ENCODE data around the gene ANKRD44.

ANKRD44 gene

DNA sequence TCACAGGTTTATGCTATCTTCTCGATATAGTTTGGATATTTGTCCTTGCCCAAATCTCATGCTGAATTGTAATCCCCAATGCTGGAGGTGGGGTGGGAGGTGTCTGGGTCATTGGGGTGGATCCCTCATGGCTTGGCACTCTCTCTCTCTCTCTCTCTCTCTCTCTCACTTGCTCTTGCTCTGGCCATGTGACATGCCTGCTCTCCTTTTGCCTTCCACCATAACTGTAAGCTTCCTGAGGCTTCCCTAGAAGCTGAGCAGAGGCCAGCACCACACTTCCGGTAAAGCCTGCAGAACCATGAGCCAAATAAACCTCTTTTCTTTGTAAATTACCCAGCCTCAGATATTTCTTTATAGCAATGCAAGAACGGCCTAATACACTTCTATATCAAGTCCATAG is 342.8 kb downstream of the ANKRD44 start:
- DNase-seq (ENCODE audit: extremely low read depth in 1 of 2, low read depth in 1 of 2), result no peak

DNA sequence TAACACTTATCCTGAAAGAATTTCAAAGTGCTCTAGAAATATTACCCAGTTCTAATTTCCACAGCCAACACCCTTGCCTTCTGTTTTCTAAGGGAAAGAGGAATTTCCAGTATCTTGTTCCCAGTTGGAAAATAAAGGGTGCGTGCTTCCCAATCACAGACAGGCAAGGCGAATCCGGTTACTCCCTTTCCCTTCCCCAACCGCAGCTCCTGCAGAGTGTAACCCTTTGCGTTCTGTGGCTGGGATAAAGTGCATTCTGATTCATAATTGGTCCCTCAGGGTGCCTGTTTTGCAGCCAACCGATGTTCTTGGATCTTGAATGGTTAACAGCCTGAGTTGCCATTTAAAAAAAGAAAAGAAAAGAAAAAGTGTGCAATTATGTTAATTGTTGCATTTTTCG is 343.5 kb downstream of the ANKRD44 start:
- DNase-seq (ENCODE audit: extremely low read depth in 1 of 2, low read depth in 1 of 2), result no peak

DNA sequence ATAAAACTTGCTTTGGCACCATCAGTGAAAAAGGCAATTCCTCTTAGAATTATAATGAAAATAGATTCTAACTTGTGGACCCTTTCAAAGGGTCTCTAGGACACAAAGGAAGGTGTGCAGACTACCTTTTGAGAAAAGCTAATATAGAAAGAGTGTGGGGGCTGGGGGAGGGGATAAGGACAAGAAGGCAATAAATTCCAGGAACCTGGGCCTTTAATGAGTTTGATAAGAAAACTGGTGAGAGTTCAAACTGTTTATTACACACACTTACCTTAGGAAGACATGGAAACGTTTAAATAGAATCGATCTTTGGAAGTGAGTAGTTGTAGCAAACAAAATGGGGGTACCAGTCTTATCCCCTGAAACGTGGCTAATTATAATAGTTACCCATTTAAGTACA is 344.5 kb downstream of the ANKRD44 start:
- DNase-seq (ENCODE audit: extremely low read depth in 1 of 2, low read depth in 1 of 2), result no peak

DNA sequence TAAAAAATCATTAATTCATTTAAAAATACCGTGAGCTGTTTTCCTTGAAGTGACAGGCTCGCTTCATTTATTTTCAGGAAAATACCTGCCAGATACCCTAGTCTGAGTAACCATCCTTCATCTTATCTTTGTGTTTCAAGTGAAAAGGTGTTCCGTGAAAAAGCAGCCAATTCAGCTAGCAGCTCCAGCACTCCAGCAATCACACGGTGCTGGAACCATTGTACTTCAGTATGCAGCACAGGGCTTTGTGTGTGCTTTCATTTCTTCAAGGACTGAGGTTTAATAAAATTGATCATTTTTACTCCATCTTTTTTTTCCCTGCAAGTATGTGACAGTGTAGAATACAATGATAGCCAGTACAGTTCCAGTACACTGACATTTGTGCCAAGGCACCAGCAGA is 344.9 kb downstream of the ANKRD44 start:
- DNase-seq (ENCODE audit: extremely low read depth in 1 of 2, low read depth in 1 of 2), result no peak

DNA sequence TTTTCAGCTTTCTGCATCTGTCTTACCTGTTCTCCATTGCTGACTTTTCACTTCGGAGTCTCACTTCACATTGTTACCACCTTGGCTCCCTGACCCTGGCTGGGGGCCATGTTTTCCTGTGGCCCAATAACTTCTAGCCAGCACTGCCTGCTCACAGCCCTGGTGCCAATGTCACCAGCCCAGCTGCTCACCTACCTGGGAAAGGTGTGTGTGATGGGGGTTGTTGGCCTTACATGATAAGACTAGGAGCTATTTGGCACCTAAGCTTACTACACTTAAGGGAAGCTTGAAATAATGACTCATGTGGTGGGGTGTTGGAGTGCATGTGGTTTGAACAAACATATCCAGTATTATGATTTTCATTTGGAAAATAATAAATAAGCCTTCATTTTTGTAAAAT is 346.6 kb downstream of the ANKRD44 start:
- DNase-seq (ENCODE audit: extremely low read depth in 1 of 2, low read depth in 1 of 2), result no peak

DNA sequence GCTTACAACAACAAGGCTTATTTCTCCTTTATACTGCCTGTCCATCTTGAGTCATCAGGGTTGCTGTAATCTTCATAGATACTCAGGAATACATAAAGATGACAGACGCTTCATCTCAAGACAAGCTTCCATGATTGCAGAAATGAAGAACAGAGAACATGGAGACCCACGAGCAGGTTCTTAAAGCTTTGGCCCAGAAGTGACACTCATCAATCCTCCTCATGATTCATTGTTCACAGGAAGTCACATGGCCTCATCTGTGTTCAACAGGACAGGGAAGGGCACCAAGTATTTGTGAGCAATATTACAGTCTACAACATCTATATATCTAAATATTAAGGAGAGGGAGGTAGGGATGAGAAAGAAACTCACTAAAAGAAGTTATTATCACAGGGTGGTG is 347.5 kb downstream of the ANKRD44 start:
- no peak for DNase-seq (ENCODE audit: extremely low read depth in 1 of 2, low read depth in 1 of 2)

DNA sequence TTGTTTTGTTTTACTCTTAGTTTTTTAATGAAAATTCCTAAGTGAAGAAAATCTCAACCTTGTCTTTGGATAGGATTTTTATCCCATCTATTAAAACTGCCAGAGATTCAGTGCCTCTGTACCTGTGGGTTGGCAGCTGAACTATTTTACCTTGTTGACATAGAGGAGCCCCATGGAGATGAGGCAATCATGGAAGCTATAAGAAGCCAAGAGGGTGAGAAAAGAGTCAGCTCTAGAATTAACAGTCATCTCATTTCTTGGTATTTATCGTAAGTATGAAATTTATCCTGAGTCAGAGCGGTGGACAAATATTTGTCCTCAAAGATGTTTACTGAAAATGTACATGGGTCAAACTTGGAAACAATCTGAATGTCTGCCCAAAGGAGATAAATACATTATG is 348.3 kb downstream of the ANKRD44 start:
- no peak for DNase-seq (ENCODE audit: extremely low read depth in 1 of 2, low read depth in 1 of 2)

DNA sequence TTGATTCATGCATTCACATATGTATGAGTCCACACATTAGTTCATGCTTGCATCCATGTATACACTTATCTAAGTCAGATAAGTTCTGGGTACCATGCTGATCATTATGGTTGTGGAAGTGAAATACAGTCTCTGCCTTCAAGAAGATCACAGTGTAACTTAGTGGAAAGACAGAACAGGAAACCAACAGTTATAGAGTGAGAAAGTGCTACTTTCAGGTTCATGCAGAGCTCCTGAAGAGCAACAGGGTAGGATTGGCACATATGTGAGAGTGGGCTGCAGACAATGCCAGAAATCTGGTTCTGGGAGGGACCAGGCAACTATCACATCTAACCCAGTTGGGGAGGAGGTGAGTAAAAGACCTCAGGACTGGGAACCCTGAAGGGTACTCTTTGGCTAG is 348.7 kb downstream of the ANKRD44 start:
- no peak for DNase-seq (ENCODE audit: extremely low read depth in 1 of 2, low read depth in 1 of 2)

DNA sequence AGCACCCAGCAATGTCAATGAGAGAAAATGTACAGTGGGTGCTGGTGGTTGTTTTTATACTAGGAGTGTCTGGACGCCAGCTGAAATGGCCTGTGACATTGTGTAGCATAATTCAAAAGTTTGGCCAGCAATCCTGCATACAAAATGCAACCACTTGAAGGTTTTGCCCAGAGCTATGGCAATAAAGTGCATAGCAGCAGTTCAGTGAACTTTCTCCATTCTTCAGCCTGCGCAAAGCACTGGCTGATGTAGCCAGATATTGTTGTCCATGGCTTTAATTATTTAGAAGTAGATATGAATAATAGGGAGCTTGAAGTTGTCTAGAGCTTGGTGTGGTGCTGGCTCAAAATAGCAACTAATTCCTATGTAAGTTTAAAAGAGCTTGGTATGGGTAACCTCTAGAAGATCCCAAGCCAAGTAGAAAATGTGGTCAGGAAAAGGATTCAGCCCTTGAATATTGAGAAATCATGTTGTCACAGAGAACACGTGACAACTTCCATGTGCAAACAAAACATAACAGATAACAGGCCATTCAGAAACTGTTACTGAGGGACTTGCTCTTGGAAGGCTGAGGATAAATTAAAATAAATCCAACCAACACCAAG is 350.7 kb downstream of the ANKRD44 start:
- no peak for DNase-seq (ENCODE audit: extremely low read depth in 1 of 2, low read depth in 1 of 2)

DNA sequence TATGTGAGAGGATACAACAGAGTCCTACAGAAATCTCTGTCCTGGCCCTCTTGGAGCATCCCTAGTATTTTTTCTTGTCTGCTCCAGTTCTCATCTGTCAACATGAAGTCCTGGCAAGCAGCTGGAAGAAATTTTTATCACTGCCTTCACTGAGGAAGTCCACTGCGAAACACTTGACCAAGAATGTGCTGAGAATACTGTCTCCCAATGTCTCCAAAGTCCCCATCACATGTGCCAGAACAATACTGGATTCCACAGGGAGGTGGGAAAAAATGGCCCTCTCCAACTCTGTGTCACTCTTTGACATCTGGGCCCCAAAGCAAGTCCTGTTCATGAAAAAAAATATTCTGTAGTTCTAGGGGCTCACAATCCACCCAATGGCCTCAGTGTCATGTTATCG is 351.3 kb downstream of the ANKRD44 start:
- DNase-seq (ENCODE audit: extremely low read depth in 1 of 2, low read depth in 1 of 2), result no peak

DNA sequence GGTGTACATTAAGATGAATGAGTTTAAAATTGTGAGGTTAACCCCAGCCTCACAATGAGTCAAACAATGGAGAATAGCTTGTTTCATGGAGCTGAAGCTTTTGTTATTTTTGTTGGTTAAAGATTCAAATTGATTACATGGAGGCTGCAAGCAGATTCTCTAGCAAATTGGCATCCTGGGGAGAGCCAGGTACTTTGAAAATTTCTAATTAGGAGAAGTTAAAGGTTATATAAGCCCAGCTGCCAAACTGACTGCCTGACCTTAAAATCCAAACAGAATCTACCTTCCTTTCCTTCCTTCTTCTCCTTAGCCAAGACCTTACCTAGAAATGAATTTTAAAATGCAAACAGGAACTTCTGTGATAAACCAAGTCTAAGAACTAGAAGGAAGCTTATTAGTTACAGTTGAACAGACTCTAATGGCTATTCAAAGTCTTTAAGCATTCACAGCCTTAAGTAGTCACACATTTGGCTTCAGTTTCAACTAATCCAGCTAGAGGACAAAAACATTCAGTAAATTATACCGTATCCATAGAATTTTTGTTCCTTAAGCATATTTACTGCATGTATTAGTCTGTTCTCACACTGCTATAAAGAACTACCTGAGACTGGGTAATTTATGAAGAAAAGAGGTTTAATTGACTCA is 352.6 kb downstream of the ANKRD44 start:
- no peak for DNase-seq (ENCODE audit: extremely low read depth in 1 of 2, low read depth in 1 of 2)

DNA sequence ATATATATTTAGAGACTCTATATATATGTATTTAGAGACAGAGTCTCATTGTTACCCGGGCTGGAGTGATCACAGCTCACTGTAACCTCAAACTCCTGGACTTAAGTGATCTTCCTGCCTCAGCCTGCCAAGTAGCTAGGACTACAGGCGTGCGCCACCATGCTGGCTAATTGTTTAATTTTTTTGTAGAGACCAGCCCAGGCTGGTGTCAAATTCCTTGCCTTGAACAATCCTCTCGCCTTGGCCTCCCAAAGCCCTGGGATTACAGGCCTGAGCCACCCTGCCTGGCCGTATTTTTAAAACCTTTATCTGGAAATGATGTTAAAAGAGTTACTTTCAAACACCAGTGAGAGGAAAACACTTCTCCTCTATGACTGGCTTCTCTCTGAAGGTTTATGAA is 353.1 kb downstream of the ANKRD44 start:
- no peak for DNase-seq (ENCODE audit: extremely low read depth in 1 of 2, low read depth in 1 of 2)

DNA sequence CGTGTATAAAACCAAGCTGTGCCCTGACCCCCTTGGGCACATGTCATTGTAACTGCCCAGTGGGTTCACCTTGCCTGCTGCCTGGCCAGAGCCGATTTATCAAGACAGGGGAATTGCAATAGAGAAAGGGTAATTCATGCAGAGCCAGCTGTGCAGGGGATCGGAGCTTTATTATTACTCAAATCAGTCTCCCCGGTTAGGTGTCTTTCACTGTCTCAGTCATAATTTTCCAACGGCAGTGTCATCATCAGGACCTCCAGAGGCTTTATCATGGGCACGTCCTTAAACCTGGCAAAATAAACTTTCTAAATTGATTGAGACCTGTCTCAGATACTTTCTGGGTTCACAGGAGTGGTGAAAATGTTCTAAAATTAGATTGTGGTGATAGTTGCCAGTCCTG is 354.5 kb downstream of the ANKRD44 start:
- no peak for DNase-seq (ENCODE audit: extremely low read depth in 1 of 2, low read depth in 1 of 2)

DNA sequence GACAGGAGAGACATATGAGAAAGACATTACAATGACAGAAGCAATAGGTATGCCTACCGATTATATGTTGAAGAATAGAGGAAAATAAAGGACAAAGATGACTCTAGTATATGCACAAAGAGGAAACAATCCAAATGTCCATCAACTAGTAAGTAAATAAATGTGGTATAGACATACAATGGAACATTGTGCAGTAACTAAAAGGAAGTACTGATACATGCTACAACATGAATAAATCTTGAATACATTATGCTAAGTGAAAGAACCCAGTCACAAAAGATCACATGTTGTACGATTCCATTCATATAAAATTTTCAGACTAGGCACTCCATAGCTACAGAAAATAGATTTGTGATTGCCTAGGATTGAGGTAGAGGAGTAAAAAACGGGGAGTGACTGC is 355.5 kb downstream of the ANKRD44 start:
- DNase-seq (ENCODE audit: extremely low read depth in 1 of 2, low read depth in 1 of 2), result no peak

DNA sequence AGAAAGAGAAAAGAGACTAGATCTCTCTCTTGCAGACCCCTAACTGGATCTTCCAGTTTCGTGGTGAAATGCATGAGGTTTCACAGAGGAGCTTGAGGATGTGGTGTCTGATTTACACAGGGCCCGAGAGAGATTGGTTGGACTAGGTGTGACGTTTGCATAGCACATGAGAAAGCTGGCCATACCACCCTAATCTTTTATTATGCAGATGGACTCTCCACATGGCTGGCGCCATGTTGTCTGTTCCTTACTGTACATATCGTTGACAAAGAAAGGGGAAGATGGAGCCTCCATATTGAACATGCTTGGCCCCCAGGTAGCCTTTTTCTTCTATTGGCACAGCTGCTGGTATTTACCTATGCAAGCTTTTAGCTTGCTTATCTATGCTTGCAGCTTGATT is 356.6 kb downstream of the ANKRD44 start:
- no peak for DNase-seq (ENCODE audit: extremely low read depth in 1 of 2, low read depth in 1 of 2)

DNA sequence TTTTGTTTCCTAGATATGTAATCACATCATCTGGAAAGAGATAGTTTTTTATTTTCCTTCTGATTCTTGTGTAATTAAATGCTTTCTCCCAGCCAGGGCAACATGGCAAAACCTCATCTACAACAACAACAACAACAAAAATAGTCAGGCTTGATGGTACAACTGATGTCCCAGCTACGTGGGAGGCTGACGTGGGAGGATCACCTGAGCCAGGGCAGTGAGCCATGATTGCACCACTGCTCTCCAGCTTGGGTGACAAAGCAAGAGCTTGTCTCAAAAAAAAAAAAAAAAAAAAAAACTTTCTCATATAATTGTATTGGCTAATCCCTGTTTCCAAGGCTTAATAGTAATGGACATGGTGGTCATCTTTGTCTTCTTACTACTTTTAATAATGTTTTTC is 357.6 kb downstream of the ANKRD44 start:
- no peak for DNase-seq (ENCODE audit: extremely low read depth in 1 of 2, low read depth in 1 of 2)

DNA sequence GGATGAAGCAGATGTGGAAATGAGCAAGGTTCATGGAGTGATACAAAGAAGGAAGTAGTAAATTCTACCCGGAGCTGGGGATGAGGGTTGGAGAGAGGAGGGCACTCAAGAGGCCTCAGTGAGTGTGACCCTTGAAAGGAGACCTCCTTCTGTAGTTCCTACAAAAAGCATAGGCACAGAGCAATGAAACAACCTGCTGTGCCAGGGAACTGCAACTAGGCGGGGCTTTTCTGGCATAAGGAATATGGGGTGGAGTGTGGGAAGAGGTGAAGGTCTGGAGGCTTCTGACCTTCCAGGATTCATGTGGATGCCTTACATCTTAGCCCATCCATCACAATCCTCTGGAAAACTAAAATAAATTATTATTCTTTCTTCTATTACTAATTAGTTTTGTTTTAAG is 358.6 kb downstream of the ANKRD44 start:
- no peak for DNase-seq (ENCODE audit: extremely low read depth in 1 of 2, low read depth in 1 of 2)

DNA sequence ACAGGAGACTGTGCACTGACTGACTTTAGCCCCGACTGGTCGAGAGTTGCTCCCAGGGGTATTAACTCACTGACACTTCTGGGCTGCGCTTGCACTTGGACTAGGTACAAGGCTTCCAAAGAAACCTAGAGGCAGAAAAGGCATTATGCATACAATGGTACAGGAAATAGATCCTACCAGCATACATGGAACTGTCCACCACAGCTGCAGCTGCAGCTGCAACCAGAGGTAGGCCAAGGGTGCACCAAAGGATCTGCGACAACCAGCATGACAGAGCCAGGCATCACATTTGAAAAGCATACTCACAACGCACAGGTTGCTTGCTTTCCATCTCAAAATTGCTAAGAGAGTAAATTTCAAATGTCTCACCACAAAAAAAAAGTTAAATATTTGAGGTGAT is 361.5 kb downstream of the ANKRD44 start:
- DNase-seq (ENCODE audit: extremely low read depth in 1 of 2, low read depth in 1 of 2), result no peak

DNA sequence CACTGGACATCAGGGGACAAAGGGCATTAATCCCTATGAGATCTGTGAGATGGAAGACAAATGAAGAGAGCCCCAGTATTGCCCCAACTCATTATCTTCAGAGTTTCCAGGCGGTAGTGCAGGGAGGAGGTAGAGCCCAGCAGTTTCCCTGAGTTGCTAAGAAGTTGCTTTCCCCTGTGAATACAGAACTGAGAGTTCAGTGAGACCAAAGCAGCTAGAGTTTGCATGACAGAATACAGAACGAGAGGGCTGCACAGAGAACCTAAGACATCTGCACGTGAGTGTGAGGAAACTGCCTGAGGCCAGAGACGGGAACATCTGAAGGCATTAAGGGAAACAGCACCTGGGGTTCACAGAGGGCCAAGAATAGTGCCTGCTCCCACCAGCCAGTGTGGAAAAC is 366.0 kb downstream of the ANKRD44 start:
- no peak for DNase-seq (ENCODE audit: extremely low read depth in 1 of 2, low read depth in 1 of 2)

DNA sequence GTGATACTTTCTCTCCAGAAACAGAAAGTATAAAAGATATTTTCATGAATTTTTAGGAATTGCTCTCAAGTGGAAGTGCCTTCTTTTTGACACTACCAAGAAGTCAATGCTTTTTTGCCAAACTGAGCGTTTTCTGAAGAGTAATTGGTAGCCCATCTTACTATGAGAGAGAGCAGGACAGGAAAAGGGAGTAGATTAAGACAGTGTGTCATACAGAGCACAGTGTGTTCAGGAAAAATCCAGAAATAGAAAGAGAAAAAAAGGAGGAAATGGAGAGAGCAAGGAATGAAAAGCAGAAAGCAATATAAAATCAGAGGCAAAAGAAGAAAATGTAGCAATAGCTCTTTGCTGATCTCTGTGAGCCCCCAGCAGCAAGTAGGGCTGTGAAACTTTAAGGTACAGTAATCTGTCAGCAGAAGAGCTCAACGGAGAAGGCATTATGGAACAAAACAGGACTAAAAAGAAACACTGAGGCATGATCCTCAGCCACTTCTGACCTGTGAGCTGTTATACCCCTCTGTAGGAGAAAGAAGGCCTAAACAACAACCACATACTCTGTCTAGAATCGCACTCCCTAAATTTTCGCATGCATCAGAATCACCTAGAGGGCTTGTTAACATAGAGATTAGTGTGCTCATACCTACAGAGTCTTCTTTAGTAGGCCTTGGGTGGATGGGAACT is 369.0 kb downstream of the ANKRD44 start:
- no peak for DNase-seq (ENCODE audit: extremely low read depth in 1 of 2, low read depth in 1 of 2)

DNA sequence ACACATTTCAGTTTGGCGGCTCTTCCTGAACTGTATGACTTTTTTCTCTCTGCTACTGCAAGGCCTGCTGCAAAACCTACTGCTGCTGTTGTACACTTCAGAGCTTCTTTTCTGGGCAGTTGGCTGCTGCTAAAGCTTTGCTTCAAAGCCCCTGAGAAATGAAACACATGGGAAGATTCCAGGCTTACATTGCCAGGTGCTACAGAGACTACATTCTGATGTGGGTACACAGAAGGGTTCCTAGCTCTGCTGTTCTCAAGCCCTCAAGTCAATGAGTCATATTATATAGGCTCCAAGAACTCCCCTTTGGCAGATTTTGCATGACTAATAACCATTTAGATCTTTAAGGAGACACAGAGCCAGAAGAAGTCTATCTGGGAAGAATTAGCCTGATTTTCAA is 371.2 kb downstream of the ANKRD44 start:
- no peak for DNase-seq (ENCODE audit: extremely low read depth in 1 of 2, low read depth in 1 of 2)
